Transverse colon (tissue), 4 donors: ENCODE measurements around the gene CRTC3. TPM values are rescaled to one million over a fixed set of nuclear protein-coding genes. Genes with fewer than 3 reads are reported as not detected.

Source experiments
- DNase-seq: peaks from one replicate; pipeline ENCODE4 v3.0.0-alpha.2; 2019
- H3K27ac ChIP-seq, 4 donors: fragments of 200-600 bp; sonication (generic); 2 replicates each; pipeline ENCODE4 v1.5.1; 2016 to 2018; ENCODE audit warnings: inconsistent platforms in 4 of 4
- H3K27me3 ChIP-seq: fragments of 200-600 bp; sonication (generic); 2 replicates; pipeline ENCODE4 v1.5.1; 2017; ENCODE audit warnings: inconsistent platforms
- H3K36me3 ChIP-seq, 4 donors: fragments of 200-600 bp; sonication (generic); 2 replicates each; pipeline ENCODE4 v1.5.1; 2017 to 2019; ENCODE audit warnings: inconsistent platforms in 4 of 4
- H3K4me1 ChIP-seq, 4 donors: fragments of 200-600 bp; sonication (generic); 2 replicates each; pipeline ENCODE4 v1.5.1; 2017 to 2020; ENCODE audit warnings: inconsistent platforms in 4 of 4
- H3K4me3 ChIP-seq, 4 donors: fragments of 200-600 bp; sonication (generic); 1 replicate in 1 of 4; 2 replicates in 3 of 4; pipeline versions ENCODE4 v1.5.1 to v1.6.1; 2017 to 2019; ENCODE audit warnings: inconsistent platforms in 4 of 4
- H3K9me3 ChIP-seq, 2 donors: fragments of 200-600 bp; sonication (generic); 2 replicates each; pipeline ENCODE4 v1.5.1; 2017 to 2019; ENCODE audit warnings: inconsistent platforms in 2 of 2
- CTCF ChIP-seq, 5 experiments: fragments of 200-600 bp in 3 of 5; fragments of 450-650 bp in 2 of 5; sonication (generic) in 3 of 5; IDR thresholded peaks; 1 replicate in 2 of 5; 2 replicates in 3 of 5; pipeline ENCODE4 v1.5.1; 2016 to 2017; ENCODE audit warnings: antibody characterized with exemption in 5 of 5, inconsistent platforms in 3 of 5, mild to moderate bottlenecking in 2 of 5, moderate library complexity in 1 of 5
- EP300 ChIP-seq: sonication (generic); formaldehyde crosslinking; IDR thresholded peaks from one replicate; pipeline ENCODE4 v1.6.1; 2017; ENCODE audit warnings: antibody characterized with exemption, low read depth
- POLR2A ChIP-seq: fragments of 450-650 bp; IDR thresholded peaks from one replicate; pipeline ENCODE4 v1.6.1; 2016; ENCODE audit warnings: antibody characterized with exemption, mild to moderate bottlenecking, moderate library complexity
- POLR2AphosphoS5 ChIP-seq, 3 donors: sonication (generic); formaldehyde crosslinking; IDR thresholded peaks; one replicate each; pipeline ENCODE4 v1.6.1; 2016; ENCODE audit warnings: antibody characterized with exemption in 3 of 3
- WGBS, 2 donors: methylation state at CpG; one replicate each; pipeline ENCODE4 v1.1.5; 2018; ENCODE audit warnings: low coverage in 1 of 2; 5-methylcytosine and 5-hydroxymethylcytosine counted together
- in situ Hi-C, 4 donors: fragments of 200-750 bp; cut with MboI; loops; one replicate each; pipeline versions ENCODE4 v1.15.0 to v1.15.1; 2017; ENCODE audit warnings: low sequenced_read_pairs in 3 of 4, low pct_ligation_motif_present in 1 of 4, low pct_unique_long_range_greater_than_20kb in 1 of 4
- intact Hi-C: fragments of 100-400 bp; cut with DNase I; formaldehyde crosslinking; loops from one replicate; pipeline ENCODE4 v1.15.1; 2023; ENCODE audit warnings: low total_unique reads
- total RNA-seq, 4 donors: library from RNA; depleted of rRNA; stranded (reverse); fragments of >200 nt; gene quantifications; one replicate each; pipeline ENCODE4 v1.1.0, GENCODE V29; 2016

The CRTC3 gene
- total RNA-seq, 4 donors from 2014 or later = 23.0 to 35.9 (median 24.1) TPM

- in situ Hi-C loops = no loop called here
- Histone ChIP-seq H3K36me3 (peaks cover 2 to 87% (median 40%) of the 10 kb centered on the region in 4 donors), H3K4me1 (no peaks in the 10 kb centered on the region), H3K9me3 (no peaks in the 10 kb centered on the region), H3K27me3 (no peaks in the 10 kb centered on the region), H3K27ac (no peak overlapping the region), H3K4me3 (no peak overlapping the region)
- DNase-seq = no peak
- TF ChIP-seq POLR2AphosphoS5 (IDR thresholded peaks at IDR 0.05) (no peak), EP300 (no peak), CTCF (IDR thresholded peaks at IDR 0.05) (no peak), POLR2A (no peak)
- 60 to 61% methylated on average over 1 to 2 of the region's 2 CpGs for WGBS, 2 donors
- intact Hi-C loops = no loop called here
Measured at GRCh38 chr15:90489944-90490343, 39.8 kb upstream of the CRTC3 start.

DNA sequence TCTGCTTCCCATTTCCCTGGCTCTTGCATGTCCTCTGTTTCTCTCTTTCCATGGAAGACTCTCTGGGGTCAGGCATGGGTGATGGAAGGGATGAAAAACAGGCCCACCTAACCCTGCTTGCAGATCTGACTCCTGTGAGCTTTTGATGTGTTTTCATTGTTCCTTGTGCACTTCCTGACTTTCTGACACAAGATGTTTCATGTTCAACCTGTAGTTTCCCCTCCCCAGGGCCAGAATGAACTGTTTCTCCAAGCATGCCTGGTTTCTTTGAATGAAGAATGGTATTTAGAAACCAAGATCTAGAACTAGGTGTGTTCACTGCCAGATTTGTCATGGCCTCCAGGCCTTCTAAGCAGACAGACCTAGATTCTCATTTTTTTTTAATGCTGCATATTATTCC is 36.1 kb upstream of the CRTC3 start:
- DNase-seq = no peak
- Histone ChIP-seq H3K36me3 (peaks cover 0 to 85% (median 37%) of the 10 kb centered on the region in 4 donors), H3K9me3 (no peaks in the 10 kb centered on the region), H3K4me1 (peaks cover 0 to 17% (median 4%) of the 10 kb centered on the region in 4 donors), H3K4me3 (no peak overlapping the region), H3K27ac (no peak overlapping the region), H3K27me3 (no peaks in the 10 kb centered on the region)
- intact Hi-C loops = no loop called here
- TF ChIP-seq CTCF (IDR thresholded peaks at IDR 0.05) (no peak), POLR2A (no peak), EP300 (no peak), POLR2AphosphoS5 (IDR thresholded peaks at IDR 0.05) (no peak)
- in situ Hi-C loops = no loop called here

DNA sequence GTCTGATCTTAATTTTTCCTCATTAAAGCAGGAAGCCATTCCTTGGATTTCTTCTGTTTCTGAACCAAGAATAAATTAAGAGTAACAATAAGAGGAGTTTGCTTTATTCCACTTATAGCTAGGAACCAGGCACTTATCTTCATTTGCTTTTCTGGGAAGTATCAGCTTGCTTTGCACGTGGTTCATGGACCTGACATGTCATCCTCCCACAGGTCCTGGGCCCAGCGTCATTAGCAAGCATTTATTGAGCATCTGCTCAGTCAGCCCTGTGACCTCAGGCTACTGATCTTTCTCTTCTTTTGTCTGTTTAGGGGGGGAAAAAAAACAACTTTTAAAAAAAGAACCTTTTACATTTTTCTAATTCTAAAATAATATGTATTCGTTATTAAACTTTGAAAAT is 34.7 kb upstream of the CRTC3 start:
- Histone ChIP-seq H3K27me3 (no peaks in the 10 kb centered on the region), H3K36me3 (peaks cover 0 to 97% (median 42%) of the 10 kb centered on the region in 4 donors), H3K9me3 (no peaks in the 10 kb centered on the region), H3K4me1 (peaks cover 0 to 17% (median 4%) of the 10 kb centered on the region in 4 donors), H3K27ac (no peak overlapping the region), H3K4me3 (no peak overlapping the region)
- intact Hi-C loops = no loop called here
- 83 to 89% methylated on average over 3 of the region's 3 CpGs for WGBS, 2 donors
- in situ Hi-C loops = no loop called here
- TF ChIP-seq EP300 (no peak), CTCF (IDR thresholded peaks at IDR 0.05) (no peak), POLR2AphosphoS5 (IDR thresholded peaks at IDR 0.05) (no peak), POLR2A (no peak)
- no peak for DNase-seq

- Histone ChIP-seq H3K27me3 (no peaks in the 10 kb centered on the region), H3K4me3 (no peak overlapping the region), H3K4me1 (peaks cover 0 to 17% (median 4%) of the 10 kb centered on the region in 4 donors), H3K9me3 (no peaks in the 10 kb centered on the region), H3K27ac (no peak overlapping the region), H3K36me3 (peaks cover 0 to 96% (median 40%) of the 10 kb centered on the region in 4 donors)
- intact Hi-C loops = no loop called here
- TF ChIP-seq CTCF (IDR thresholded peaks at IDR 0.05) = no peak
- no peak for TF ChIP-seq POLR2A
- TF ChIP-seq EP300 = no peak
- TF ChIP-seq POLR2AphosphoS5 (IDR thresholded peaks at IDR 0.05) = no peak
- in situ Hi-C loops = no loop called here
- DNase-seq = no peak
- WGBS, 2 donors = 59% methylated on average over 3 of the region's 3 CpGs
Measured at GRCh38 chr15:90496791-90497190, 32.9 kb upstream of the CRTC3 start.
